CD4-positive, alpha-beta T cell treated with Interleukin-2 at 100 ng/mL for 4 hours (primary cell): Measurements from ENCODE around the gene NLRP6.
A peak's percentile ranks its signal among the peaks of the same experiment; 100 is the strongest.
"Not testable (repeated sequence)": the region's sequence is repeated elsewhere in the genome, so short reads cannot be mapped to it uniquely, and the experiment has no call there.

Experiments used
- DNase-seq: peaks from one replicate; pipeline ENCODE4 v3.0.0-alpha.2; 2020; ENCODE audit warnings: low spot score

Gene NLRP6

DNA sequence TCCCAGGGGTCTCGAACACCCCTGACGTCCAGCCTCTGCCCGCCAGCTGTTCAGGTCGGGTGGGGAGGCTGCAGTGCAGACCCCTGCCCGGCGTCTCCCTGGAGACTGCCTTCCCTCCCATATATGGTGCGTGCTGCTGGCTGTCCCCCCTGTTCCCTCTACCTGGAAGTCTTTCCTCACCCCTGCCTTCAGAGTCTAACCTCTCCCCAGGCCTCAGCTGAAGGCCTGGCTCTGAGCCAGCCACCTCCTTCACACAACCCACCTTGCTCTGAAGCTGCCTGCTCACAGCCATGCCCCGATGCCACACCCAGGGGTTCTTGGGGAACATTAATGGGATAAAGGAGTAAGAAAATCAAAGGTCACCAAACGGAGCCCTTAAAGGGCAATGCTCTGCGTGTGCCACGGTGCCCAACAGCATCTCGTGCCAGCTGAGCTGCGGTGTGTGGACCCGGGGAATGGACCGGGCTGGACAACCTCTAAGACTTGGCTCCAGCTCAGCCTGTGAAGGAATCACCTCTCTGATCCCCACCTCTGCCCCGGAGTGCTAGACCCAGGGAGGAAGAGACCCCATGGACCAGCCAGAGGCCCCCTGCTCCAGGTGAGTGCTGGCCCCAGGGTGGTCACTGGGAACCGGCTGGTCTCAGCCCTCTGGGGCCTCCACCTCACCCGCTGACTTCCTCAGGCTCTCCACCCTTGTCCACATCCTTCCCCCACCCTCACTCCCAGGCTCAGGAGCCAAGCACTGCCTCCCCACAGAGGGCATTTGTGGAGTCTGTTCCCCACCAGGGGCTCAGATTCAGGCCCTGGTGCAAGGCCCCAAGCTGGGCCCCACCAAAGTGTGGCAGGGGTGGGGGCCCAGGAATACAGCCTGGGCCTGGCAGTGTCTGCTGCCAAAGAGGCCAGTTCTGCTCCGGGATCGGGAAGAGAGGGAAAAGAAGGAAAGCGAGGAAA, at the start of gene NLRP6:
Gene NLRP6, plus strand, starts transcription at position 407 of the 951 bp plus-strand sequence. Its CDS starts 163 bp downstream, at position 570.
- DNase-seq = no peak

DNA sequence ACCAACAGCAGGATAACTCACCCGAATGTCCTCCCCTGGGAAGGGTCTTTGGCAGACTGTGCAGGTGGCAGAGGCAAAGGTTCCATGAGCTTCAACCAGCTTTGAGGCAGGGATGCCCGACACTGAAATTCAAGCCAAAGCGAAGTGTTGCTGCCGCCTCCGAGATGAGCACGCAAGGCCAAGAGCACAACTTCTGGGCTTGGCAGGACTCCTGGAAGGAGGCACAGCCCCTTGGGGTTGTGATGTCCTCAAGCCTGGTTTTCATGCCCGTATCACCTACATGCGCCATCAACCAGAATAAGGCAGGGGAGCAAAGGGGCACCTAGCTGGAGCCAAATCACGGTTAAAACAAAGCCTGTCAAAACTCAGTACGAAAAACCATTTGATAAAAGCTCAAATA, 47.8 kb upstream of the NLRP6 start:
- DNase-seq = no peak

DNA sequence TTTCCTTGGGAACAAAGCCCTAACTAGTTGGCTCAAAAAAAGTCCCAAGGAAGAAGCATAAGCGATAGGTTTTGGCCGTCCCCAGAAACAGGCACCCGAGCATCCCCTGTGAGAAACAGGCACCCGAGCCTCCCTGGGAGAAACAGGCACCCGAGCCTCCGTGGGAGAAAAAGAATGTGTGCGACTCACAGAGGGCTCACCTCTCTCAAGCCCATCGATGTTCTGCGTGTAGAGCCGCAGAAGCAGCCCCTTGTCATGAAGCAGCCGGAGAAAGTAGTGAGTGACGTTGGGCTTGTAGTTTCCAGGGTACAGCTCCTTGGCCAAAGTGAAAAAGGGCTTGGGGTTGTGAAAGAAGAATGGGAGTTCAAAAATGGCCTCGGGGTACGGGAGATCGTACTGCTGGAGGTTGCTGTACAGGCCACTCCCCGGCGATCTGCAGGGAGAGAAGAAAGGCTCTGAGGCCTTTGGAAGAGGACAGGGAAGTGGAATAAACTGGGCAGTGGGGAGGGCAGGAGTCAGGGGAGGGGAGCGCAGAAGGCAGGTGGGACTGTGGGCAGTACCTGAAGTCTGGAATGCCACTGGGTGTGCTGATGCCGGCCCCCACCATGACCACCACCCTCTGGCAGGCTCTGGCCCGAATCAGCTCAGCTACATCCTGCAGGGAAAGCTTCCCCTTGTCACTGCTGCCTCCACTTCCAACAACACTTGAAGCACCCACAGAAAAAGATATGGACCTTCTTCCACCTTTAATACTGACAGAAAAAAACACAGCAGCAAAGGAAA, 45.2 kb upstream of the NLRP6 start:
- DNase-seq = no peak

DNA sequence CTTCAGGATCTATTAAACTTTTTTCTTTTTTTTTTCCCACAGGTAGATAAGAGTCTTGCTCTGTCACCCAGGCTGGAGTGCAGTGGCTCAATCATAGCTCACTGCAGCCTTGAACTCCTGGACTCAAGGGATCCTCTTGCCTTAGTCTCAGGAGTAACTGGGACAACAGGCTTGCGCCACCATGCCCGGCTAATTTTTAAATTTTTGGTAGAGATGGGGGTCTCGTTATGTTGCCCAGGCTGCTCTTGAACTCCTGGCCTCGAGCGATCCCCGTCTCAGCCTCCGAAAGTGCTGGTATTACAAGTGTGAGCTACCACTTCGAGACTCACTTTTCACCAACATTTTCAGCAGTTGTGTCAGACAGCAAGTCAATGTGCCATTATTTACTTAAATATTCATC, 43.0 kb upstream of the NLRP6 start:
- DNase-seq = no peak

DNA sequence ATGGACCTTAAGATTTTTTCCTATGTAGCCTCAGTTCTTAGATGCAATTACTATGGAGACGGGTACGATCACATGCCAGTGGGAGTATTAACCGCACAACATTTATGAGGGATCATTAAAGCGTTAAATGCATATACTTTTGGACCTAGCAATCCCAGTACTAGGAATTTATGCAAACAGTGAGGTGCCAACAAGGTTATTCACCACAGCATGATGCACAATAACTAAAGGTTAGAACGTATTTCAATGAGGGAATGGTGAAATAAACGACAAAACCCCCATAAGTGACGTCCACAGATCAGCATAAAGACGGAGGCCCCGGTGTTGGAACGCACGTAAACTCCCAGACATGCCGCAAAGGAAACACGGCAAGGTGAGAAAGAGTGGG, 42.6 kb upstream of the NLRP6 start:
- DNase-seq = peak; percentile 47

DNA sequence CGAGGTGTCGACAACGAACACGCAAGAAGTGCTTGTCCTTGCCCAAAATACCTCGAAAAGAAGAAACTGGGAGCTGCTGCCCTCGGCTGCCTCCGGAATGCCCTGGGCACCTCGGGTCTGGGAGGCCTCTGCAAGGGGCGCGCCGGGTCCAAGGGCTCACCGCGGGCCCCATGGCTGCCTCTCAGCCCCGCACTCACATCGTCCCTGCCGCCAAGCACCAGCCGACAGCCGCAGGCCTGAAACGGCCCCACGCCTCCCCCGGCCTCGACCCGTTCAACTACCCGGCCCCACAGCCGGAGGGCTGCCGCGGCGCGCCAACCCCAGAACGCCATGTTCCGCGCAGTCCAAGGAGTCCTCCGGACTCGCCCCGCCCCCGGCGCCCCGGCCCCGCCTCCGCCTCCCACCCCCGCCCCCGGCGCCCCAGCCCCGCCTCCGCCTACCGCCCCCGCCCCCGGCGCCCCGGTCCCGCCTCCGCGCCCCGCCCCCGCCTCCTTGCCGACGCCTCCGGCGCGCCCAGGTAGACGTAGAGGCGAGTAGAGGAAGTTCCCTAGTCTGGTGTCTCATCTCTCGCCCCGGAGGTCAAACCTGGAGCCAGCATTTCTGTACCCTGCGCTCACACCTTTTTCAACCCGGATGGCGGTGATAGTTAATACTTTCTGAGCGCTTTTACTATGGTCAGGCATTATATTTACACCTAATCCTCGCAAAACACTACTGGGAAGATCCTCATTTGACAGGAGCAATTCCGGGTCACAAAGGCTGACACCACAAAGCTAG, 42.0 kb upstream of the NLRP6 start, which contains the start of gene SIRT3:
Gene SIRT3, minus strand, starts transcription at position 346 of the 777 bp plus-strand sequence. Its CDS starts 14 bp downstream, at position 332.
- peak; percentile 89 for DNase-seq

DNA sequence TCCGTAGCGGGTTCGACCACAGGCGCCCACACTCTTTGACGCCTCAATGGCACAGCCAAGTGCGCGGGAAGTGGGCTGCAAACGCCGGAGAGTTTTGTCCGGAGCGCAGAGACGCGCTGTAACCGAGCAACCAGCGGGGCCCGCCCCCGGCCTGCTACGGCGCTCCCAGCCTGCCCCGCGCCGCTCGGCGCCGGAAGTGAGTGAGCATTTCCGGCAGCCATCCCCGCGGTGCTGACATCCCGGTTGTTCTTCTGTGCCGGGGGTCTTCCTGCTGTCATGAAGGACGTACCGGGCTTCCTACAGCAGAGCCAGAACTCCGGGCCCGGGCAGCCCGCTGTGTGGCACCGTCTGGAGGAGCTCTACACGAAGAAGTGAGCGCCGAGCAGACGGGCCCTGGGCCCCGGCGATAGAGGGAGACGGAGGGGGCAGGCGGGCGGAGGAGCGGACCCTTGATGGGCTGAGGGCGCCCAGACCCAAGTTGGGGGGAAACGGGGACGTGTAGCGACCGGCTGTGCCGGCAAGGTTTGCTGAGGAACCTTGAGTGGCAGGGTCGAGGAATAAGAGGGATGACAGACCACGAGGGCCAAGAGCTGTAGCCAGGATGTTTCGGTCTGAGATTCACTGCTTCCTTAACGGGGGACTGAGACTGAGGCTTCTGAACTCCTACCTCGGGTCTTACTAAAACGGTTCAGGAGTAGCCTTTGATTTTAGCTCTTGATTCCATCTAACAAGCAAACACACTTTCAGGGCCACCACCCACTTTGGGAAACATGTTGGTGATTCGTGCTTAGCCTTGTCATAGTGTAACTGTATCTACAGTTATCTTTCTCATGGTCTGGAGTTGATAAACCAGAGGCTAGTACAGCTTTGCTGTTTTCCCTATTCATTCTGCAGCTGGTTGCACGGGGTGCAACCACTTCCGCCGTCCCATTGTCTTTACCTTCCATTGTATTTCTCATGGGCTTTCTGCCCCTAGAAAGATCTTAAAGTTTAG, 41.1 kb upstream of the NLRP6 start, which contains the start of gene PSMD13:
Gene PSMD13, plus strand, starts transcription at position 203 of the 994 bp plus-strand sequence. Its CDS starts 74 bp downstream, at position 277.
- DNase-seq = peak; percentile 82

DNA sequence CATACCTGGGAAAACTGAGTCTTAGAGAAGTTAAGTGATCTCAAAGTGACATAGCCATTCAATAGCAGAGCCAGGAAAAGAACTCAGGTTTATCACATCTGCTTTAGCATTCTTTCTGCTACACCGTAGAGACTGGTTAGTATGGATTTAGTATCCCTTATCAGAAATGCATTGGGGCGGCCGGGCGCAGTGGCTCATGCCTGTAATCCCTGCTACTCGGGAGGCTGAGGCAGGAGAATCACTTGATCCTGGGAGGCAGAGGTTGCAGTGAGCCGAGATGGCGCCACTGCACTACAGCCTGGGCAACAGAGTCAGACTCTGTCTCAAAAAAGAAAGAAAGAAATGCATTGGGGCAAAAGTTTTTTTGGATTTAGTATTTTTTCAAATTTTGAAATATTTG, 39.9 kb upstream of the NLRP6 start:
- DNase-seq = not testable (repeated sequence)

DNA sequence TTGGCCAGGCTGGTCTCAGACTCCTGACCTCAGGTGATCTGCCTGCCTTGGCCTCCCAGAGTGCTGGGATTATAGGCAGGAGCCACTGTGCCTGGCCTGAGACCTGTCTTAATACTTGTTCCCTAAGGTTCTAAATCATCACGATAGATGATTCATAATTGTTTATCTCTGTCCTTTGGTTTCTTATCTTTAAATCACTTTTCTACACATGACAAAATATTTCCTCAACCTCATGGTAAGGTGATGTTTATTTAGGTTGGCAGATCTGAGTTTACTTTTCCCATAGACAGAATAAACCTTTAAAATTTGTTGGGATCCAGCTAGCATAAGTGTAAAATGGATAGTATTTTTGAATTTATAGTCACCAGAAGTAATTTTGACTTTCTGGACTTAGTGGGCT, 37.9 kb upstream of the NLRP6 start:
- no peak for DNase-seq

DNA sequence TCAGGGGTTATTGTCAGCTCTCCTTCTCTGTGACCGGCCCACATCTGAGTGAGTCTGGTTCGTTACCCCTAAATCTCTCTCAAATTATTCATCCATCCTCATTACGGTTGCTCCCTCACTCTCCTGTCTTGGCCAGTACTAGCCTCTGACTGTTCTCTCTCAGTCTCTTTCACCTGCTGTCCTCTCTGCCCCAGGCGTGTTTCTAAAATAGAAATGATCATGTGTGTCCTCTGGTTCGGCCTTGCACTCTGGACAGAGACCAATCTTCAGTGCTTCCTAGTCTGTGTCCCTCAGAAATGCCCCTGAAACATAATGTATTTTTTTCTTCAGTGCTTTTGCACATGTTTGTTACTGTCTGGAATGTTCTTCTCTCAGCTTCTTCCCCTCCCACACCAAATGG, 36.6 kb upstream of the NLRP6 start:
- no peak for DNase-seq

DNA sequence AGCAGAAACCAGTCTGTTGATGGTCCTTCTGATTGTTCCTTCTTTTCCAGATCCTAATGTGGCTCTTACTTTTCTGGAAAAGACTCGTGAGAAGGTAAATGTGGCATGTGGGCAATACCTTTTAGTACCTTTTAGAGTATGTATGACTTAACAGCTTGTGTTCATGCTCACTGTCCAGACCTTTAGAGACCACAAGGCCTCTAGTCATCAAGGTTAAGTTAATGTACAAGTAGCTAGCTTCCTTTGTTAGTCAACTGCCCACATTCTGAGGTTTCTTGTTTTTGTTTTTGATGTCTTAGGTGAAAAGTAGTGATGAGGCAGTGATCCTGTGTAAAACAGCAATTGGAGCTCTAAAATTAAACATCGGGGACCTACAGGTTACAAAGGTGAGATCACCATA, 33.8 kb upstream of the NLRP6 start:
- DNase-seq = no peak

DNA sequence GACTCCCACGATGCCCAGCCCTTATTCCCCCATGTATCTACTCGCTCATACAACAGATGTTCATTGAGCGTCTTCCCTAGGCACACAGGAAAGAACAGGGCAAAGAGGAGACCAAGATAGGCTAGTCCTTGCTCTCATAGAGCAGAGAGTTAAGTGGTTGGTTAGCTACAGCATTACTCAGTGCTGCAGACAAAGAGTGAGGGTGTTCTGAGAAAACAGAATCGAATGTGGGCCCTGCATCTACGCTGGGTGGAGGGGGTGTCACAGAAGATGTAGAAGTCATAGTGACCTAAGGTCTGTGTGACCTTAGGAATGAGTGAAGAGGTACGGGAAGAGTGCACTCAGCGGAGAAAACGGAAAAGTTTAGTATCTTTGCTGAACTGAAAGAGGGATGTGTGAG, 29.1 kb upstream of the NLRP6 start:
- DNase-seq = no peak

DNA sequence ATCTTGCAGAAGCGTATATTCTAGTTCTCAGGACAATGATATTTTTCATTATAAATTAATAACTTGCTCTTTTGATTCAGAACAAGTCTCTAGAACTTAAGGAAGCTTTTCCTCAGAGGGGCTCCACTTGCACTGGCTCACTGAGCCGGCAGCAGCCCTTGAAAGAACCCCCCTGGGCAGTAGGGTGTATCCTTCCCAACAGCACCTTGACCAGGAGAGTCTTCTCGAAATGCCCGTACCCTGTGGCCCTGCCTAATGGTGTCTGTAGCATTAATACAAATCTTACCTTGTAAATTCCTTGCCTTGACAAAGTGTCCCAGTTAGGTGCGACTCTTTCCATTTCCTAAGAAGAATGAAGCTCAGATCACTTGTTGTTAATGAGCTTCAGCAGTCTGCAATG, 27.9 kb upstream of the NLRP6 start:
- DNase-seq = no peak

DNA sequence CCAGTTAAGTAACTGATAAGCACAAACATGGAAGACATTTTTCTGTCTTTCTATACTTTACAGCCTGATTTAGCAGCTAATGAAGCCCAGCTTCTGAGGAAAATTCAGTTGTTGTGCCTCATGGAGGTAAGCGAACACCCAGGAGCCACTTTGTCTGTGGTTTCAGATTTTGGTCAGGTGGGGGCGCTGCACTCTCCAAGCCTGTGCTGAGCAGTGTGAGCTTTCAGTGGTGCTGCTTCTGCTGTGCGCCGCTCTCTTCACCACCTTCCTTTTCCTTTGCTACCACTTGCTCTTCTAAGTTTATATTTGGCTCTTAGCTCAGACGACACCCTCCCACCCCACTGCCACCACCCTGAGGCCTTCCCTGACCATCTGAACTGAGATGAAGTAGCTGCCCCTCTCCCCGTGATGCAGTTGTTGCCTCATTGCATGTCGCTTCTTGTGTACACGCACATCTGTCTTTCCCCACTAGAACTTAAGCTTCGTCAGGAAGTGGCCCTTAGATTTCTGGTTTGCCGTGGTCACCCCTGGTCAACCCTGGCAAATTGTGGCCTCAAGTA, 27.4 kb upstream of the NLRP6 start:
- DNase-seq = peak; percentile 82

DNA sequence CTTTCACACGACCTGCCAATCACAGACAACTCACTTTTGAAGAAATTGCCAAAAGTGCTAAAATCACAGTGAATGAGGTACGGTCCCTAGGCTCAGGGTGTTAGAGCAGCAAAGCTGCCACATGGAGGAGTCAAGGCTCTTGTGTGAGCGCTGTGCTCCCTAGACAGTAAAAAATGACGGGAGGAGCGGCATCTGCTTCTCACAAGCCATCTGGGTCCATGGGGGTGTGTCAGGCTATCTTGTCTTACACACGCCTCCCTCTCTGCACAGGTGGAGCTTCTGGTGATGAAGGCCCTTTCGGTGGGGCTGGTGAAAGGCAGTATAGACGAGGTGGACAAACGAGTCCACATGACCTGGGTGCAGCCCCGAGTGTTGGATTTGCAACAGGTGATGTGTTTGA, 26.7 kb upstream of the NLRP6 start:
- DNase-seq = no peak

DNA sequence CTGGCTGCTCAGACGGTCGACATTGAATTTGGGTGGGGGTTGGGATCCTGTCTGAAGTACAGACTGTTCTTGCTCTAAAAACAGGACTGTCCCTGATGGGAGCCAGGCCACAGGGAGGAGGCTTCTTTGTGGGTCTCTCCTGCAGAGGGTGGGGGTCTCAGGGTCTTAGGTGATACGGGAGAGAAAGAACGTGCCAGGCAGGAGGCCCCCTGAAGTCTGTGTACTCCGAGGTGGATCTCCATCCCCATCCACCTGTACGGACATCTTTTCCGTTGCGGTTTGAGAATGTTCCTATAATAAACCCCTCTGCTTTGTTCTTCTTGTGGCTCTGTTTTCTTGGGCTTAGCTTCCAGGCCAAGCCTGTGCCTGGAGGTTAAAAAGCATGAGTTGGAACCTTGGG, 25.5 kb upstream of the NLRP6 start:
- no peak for DNase-seq

DNA sequence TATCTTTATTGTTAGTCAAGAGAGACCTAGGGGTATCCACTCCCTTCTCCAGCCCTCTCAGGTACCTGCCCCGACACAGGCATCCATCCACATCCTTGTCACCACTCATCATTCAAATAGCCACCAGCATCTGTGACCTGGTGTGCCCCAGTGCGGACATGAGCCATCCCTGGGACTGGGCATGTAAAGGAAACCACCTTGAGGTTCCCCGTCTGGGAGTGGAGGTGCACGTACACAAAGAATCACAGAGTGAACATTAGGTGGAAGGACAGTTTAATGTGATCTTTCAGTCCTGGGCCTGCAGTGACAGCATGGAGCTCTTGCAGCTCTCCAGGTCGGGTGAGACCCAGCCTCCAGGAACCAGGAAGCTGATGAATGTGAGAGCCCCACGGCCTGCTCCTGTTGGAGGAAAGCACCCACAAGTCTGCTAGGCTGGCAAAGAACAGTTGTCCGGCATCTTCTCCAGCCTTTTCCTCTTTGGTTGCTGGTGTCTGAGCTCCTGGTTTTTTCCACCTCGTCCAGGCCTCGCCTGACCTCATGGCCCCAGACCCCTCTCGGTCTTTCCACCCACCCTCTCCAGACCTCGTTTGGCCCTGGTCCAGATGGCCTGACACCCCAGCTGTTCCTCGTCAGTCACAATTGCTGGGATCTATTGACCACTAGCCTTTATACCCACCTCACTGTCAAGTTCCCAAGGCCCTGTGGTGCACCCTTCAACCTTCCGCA, 24.9 kb upstream of the NLRP6 start:
- no peak for DNase-seq

DNA sequence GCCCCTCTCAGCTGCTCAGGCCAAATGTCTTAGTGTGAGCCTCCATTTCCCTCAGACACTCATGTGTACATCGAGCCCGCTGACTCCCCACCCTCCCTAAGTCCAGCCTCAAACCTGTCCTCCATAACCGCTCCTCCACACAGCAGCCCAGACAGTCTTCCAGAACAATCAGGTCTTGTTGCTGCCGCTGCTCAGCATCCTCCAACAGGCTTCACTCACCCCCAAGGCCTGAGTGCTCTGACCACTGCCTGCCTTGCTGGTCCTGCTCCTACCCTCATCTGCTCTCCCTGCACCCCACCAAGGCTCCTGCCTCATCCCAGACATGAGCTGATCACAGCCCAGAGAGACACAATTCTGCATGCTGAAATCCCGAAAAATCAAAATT, 24.3 kb upstream of the NLRP6 start:
- no peak for DNase-seq

DNA sequence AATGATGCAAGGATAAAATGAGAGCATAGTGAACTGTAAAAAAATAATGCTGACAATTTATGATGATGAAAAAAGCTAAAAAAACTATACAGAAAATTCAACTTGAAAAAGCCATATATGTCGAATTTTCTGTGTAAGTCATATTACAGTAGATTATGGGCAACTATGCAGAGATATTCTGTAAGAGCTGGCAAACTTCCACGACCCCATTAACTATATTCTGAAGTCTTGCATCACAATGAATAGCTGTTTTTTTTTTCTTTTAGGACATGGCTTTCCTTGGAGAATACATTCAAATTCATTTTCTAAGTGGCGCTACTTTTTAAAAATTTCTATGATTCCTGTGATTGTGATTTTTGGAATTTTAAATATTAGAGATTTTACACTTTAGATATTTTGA, 23.0 kb upstream of the NLRP6 start:
- no peak for DNase-seq

DNA sequence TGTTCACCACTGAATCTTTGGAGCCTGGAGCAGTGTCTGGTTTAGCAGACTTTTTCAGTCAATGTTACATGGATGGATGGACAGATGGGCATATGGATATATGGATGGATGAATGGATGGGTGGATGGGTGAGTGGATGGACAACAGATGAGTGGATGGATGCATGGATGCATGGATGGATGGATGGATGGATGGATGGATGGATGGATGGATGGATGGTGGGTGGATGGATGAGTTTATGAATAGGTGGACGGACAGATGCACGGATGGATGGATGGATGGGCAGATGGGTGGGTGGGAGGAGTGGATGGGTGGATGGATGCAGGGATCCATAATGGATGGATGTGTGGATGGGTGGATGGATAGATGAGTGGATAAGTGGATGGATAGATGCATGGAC, 22.4 kb upstream of the NLRP6 start:
- no peak for DNase-seq
